ENCODE measurements around the gene EFCAB12. TPM values are rescaled to one million over a fixed set of nuclear protein-coding genes. Genes with fewer than 3 reads are reported as not detected.
A peak's percentile ranks its signal among the peaks of the same experiment; 100 is the strongest.
"Not testable (repeated sequence)": the region's sequence is repeated elsewhere in the genome, so short reads cannot be mapped to it uniquely, and the experiment has no call there.

The EFCAB12 gene
- polyA plus RNA-seq, 3 donors, result 3.6 to 7.2 (median 3.7) TPM

DNA sequence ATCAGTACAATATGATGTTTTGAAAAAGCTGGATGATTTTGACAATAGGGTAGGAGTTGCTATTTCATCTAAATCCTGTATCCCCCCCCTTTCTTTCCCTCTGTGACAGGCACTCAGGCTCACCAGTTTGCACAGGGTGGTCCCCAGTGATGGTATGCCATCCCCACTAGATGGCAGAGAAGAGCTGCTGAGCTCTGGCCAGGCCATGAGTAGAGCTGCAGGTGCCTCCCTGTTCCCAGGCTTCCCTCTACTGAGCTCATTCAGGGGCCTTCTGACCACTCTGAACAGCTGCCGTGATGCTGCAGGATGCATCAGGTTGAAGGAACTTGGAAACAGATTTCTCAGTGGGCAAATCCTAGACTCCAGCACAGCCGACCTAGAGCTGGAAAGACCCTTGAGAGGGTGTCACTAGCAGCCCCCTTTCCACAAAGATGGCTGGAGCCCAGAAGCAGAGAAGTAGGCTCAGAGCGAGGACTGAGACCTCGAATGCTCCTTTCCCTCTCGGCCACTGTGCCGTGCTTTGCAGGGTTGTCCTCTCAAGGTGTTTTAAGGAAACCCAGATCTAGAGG lies 45.1 kb downstream of the EFCAB12 start:
- peak in 9 of 11 donors; percentile 22 to 53 (median 38) for DNase-seq (ENCODE audit: extremely low read depth in 1 of 11, low read depth in 9 of 11, low spot score in 4 of 11)

DNA sequence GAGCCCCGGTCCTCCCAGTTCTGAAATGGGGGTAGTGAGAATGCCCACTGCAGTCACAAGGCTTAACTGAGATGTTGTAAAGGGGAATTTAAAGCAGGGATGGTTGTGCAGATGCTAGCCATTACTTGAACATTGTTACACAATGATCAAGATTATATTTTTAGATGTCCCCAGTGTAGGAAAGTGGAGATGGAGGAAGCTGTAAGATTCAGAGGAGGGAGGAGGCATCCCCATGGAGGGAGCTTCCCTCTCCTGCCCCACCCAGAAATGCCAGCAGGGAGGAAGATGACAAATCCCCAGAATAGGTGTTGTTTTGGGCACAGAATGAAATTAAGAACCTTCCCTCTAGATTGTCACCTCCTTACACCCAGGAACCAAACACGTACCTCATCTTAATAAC lies 46.1 kb downstream of the EFCAB12 start:
- DNase-seq (ENCODE audit: extremely low read depth in 1 of 11, low read depth in 9 of 11, low spot score in 4 of 11), result no peak

DNA sequence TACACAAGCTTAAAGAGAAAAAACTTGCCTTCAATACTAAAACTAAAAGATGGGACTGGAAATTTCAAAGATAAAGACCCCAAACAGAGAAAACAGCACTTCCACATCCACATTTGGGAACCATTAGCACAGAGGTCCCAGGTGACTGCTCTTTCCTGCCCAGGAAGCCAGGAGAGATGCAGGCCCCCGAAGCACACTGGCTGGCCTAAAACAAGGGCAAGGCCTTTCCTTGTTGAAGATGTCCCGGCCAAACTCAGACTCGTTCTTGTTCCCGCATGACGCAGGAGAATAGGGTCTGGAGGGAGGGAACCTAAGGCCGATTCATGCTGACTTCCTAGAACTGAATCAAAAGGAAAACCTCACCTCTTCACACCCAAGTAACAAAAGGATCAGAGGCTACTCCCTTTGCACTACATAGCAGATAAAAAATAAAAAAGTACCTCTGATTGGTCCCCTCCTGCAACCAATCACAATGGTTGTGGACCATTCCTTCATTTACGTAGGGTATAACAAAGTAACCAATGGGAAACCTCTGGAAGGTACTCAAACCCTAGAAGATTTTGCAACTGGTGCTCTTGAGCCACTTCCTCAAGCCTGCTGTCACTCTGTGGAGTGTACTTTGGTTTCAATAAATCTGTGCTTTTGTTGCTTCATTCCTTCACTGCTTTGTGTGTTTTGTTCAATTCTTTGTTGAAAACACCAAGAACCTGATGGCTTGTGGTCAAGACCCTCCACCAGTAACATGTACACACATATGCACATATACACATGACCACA lies 48.7 kb downstream of the EFCAB12 start:
- no peak for DNase-seq (ENCODE audit: extremely low read depth in 1 of 11, low read depth in 9 of 11, low spot score in 4 of 11)

DNA sequence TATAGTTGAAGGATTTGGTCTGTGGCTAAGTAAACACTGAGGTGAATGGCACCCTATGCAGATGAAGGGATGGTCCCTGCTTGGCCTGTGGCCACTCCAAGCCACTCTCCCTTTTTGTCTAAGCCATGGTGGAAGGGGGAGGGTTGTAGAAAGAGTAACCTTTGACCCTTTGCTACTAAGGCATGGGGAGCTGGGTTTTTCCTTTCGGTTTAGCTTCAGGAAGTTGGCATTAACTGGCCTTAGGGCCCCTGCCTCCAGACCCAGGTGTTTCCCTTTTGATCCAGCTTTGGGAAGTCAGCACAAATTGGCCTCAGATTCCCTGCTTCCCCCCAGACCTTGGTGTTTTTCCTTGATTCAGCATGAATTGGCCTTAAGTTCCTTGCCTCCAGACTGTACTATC lies 49.5 kb downstream of the EFCAB12 start:
- no peak for DNase-seq (ENCODE audit: extremely low read depth in 1 of 11, low read depth in 9 of 11, low spot score in 4 of 11)

DNA sequence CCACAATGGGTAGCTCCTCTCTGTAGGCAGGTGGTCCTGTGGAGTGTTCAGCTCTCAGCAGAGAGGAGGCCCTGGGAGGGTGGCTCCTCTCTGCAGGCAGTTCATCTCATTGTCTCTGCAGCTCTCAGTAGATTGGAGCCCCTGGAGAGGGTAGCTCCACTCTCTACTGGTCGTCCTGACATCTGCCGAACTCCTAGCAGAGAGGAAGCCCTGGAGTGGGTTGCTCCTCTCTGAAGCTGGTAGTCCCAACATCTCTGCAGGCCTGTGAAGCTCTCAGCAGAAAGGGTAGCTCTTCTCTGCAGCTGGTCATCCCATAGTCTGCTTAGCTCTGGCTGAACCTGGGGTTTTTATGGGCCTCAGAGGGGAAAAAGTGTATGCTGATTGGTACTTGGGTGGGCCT lies 50.8 kb downstream of the EFCAB12 start:
- no peak for DNase-seq (ENCODE audit: extremely low read depth in 1 of 11, low read depth in 9 of 11, low spot score in 4 of 11)

DNA sequence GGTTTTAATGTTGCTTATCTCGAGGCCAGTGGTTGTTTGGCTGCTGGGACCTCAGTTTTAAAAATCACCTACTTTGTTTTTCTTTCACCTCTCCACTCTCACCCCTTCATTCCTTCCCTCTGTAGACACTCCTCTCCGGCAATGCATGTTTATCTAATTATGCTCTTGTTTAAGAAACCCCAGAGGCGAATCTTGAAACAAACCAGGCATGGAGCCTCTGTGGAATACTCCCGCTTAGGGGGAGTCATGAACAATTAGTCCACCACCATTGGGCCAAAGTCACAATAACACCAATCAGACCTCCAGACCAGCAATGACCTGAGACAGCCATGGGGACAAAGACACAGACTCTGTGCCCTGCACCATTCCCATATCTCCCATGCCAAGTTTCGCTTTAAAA lies 53.3 kb downstream of the EFCAB12 start:
- DNase-seq (ENCODE audit: extremely low read depth in 1 of 11, low read depth in 9 of 11, low spot score in 4 of 11), result no peak

DNA sequence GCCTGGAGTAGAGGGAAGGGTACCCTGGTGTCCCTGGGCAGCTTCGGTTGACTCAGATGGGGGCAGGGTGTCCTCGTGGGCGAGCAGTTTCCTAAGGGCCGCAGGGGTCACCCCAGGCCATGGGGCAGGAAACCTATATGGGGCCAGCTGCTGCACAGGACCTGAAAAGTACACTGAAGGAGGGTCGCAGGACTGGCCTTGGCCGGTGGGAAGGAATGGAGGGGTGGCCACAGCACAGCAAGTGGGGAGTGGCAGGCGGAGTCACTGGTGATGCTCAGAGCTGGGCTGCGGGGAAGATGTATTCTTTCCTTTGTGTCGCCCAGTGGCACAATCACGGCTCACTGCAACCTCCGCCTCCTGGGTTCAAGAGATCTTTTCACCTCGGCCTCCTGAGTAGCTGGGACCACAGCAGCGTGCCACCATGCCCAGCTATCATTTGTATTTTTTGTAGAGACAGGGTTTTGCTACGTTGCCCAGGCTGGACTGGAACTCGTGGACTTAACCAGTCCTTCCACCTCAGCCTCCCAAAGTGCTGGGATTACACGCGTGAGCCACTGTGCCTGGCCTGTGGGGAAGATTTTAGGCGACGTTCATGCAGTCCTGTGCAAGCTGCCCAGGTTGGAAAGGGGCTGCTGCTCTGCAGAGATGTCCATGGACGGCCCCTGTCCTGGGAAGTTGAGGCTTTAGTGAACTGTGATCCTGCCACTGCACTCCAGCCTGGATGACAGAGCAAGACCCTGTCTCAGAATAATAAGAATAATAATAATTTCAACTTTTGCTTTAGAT lies 57.2 kb downstream of the EFCAB12 start:
- no peak for DNase-seq (ENCODE audit: extremely low read depth in 1 of 11, low read depth in 9 of 11, low spot score in 4 of 11)

DNA sequence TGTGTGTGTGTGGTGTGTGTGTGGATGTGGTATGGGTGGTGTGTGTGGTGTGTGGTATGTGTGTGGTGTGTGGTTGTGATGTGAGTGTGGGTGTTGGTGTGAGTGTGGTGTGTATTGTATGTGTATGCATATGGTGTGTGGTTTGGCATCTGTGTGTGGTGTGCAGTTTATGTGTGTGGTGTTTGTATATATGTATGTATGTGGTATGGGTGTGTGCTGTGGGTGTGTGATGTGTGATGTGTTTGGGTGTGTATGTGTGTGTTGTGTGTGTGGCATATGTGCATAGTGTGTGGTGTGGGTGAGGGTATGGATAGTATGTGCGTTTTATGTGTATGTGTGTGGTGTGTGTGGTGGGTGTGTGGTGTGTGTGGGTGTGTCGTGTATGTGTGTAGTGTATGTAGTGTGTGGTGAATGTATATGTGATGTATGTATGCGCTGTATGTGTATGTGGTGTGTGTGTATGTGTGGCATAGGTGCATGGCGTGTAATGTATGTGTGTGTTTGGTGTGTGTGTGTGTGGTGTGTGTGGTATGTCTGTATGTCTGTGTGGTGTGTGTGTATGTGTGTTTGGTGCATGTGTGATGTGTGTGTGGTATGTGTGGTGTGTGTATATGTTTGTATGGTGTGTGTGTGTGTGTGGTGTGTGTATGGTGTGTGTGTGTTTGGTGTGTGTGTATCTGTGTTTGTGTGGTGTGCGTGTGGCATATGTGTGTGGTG lies 58.0 kb downstream of the EFCAB12 start:
- DNase-seq (ENCODE audit: extremely low read depth in 1 of 11, low read depth in 9 of 11, low spot score in 4 of 11), result no peak

DNA sequence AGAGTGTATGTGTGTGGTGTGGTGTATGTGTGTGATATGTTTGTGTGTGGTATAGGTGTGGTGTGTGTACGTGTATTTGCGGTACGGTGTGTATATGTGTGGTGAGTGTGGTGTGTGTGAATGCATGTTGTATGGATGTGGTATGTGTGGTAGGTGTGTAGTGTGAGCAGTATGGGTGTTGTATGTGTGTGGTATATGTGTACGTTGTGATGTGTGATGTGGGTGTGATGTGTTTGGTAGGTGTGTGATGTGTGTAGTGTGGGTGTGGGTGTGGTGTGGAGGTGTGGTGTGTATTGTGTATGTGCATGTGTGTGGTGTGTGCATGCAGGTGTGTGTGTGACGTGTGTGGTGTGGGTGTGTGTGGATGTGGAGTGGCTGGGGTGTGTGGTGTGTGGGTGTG lies 58.7 kb downstream of the EFCAB12 start:
- DNase-seq (ENCODE audit: extremely low read depth in 1 of 11, low read depth in 9 of 11, low spot score in 4 of 11), result no peak

DNA sequence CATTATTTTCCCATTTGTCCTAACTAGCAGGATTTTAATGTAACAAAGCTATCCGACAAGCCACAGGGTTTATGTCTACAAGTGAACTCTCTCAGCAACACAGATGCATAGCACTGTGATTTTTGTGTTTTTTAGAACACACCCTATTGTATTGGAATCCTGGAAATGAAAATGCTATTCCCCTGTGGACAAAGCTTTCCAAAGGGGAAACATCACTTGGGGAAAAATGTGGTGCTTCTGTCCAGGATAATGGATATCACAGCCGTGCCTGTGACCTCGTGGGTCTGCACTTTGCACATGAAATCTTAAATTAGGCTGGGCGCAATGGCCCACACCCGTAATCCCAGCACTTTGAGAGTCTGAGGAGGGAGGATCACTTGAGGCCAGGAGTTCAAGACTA lies 60.6 kb downstream of the EFCAB12 start:
- no peak for DNase-seq (ENCODE audit: extremely low read depth in 1 of 11, low read depth in 9 of 11, low spot score in 4 of 11)

DNA sequence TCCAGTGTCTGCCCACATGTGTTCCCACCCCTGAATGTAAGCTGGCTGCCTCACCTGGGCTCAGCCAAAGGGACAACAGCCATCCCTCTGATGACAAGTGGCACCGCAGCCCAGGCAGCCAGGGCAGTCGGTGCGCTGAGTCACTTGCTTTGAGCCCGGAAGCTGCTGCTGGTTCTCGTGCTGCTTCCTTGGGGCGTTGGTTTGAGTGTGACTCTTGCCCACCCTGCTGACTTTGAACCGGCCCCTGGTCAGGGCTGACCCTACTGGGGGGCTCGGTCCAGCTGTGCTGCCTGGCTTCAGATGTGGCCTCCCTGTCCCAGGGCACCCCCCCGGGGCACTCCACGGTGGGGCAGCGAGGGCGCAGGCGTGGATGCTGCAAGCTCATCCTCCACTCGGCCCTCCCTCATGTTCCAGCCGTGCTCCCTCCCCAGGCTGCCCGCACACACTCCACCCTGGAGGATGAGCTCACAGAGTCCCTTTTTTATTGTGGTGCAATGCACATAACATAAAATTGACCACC lies 62.1 kb downstream of the EFCAB12 start:
- DNase-seq (ENCODE audit: extremely low read depth in 1 of 11, low read depth in 9 of 11, low spot score in 4 of 11), result no peak

DNA sequence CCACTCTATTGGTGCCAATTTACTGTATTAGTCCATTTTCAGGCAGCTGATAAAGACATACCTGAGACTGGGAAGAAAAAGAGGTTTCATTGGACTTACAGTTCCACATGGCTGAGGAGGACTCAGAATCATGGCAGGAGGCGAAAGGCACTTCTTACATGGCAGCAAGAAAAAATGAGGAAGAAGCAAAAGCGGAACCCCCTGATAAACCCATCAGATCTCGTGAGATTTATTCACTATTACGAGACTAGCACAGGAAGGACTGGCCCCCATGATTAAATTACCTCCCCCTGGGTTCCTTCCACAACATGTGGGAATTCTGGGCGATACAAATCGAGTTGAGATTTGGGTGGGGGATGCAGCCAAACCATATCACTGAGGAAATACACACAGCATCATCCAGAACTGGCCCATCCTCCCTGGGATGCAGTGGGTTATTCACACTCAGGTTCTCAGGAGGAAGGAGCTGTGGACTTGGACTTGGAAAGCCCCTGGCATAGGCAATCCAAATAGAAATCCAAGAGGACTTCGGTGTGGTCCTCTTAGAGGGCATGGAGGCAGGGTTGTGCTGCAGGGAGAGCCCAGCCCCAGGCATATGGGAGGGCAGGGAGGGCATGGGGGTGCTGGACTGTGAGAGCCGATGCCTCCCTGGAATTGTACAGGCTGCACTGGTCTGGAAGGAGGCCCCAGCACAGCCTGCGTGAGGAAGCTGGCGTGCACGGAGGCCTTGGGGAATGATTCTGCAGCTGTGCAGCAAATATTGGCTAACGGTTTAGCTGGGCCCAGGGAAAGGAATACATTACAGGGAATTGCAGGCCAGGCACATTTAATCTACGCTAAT lies 62.9 kb downstream of the EFCAB12 start:
- no peak for DNase-seq (ENCODE audit: extremely low read depth in 1 of 11, low read depth in 9 of 11, low spot score in 4 of 11)

DNA sequence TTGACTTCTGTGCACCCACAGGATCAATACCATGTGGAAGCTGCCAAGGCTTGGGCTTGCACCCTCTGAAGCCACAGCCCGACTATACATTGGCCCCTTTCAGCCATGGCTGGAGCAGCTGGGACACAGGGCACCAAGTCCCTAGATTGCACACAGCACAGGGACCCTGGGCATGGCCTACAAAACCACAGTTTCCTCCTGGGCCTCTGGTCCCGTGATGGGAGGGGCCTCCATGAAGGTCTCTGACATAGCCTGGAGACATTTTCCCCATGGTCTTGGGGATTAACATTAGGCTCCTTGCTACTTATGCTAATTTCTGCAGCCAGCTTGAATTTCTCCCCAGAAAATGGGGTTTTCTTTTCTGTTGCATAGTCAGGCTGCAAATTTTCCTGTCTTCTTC lies 63.6 kb downstream of the EFCAB12 start:
- not testable (repeated sequence) for DNase-seq (ENCODE audit: extremely low read depth in 1 of 11, low read depth in 9 of 11, low spot score in 4 of 11)

DNA sequence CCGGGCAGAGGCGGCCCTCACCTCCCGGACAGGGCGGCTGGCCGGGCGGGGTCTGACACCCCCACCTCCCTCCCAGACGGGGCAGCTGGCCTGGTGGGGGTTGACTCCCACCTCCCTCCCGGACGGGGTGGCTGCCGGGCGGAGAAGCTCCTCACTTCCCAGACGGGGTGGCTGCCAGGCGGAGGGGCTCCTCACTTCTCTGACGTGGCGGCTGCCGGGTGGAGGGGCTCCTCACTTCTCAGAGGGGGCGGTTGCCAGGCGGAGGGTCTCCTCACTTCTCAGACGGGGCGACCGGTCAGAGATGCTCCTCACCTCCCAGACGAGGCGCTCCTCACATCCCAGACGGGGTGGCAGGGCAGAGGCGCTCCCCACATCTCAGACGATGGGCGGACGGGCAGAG lies 65.1 kb downstream of the EFCAB12 start:
- DNase-seq (ENCODE audit: extremely low read depth in 1 of 11, low read depth in 9 of 11, low spot score in 4 of 11), result not testable (repeated sequence)

DNA sequence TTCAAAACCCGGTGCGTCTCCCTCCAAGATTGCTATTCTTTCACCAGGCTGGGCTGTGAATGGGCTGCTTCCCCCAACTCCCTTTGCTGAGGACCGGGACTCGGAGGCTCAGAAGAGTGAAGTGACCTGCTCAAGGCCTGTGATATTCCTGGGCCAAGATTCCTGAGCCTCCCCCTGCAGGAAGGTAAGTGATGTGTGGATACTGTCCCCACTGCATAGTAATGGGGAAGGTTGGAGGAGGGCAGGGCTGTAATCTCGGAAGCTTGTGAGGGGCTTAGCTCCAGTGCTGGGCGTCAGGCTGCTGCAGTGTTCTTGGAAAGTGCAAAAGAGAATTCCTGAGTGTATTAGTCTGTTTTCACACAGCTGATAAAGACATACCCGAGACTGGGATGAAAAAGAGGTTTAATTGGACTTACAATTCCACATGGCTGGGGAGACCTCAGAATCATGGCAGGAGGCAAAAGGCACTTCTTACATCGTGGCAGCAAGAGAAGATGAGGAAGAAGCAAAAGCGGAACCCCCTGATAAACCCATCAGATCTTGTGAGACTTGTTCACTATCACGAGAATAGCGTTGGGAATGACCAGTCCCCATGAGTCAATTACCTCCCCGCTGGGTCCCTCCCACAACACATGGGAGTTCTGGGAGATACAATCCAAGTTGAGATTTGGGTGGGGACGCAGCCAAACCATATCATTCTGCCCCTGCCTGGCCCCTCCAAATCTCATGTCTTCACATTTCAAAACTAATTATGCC lies 67.6 kb downstream of the EFCAB12 start:
- no peak for DNase-seq (ENCODE audit: extremely low read depth in 1 of 11, low read depth in 9 of 11, low spot score in 4 of 11)

DNA sequence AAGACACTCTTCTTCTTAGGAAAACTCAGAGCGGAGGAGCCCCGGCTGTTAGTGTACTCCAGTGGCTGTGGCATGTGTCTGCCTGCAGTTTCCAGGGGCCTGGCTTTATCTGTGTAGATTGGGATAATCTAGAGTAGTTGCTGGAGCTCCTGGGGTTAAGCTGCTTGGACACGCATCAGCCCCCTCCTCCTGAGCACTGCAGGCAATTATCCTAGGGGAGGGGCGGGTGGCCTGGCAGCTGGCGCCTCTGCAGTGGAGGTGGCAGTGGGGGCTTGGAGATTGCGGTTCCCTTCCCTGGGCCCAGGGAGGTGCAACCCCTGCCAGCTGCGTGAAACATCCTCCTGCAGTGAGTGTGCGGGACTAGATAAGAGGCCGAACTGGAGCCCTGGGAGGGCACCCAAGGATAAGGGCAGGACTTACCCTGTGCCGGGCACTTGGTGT lies 68.2 kb downstream of the EFCAB12 start:
- DNase-seq (ENCODE audit: extremely low read depth in 1 of 11, low read depth in 9 of 11, low spot score in 4 of 11), result no peak

DNA sequence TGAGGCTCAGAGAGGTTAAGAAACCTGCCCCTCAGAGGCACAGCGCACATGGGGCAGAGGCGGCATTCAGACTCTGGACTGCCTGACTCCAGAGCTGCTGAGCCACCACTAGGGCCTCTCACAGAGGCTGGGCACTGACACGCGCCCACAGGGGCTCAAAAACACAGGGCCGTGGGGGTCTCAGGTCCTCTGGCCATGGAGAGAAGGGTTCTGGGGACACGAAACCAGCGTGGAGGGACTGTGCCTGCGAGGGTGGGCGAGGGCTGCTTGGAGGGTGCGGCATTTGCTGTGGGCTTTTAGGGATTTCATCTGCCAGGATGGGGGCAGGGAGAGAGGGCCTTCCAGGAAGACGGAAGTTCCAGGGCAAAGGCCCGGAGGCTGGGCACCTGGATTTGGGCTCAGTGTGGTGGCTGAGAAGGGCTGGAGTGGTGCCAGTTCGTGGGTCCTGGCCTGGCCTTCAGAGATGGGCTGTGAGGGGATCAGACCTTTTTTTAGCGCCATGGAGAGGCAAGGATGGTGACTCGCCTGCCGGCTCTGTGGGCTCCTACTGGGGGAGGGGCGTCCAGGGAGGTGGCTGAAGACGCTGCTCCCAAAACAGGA lies 69.6 kb downstream of the EFCAB12 start:
- no peak for DNase-seq (ENCODE audit: extremely low read depth in 1 of 11, low read depth in 9 of 11, low spot score in 4 of 11)

Data from renal cortex interstitium (tissue), 11 donors.